T follicular helper cell (primary cell): ENCODE measurements around the gene CILP.

Source experiments
- DNase-seq: peaks from one replicate; pipeline ENCODE4 v3.0.0-alpha.2; 2020; ENCODE audit warnings: low read depth

CILP gene

DNA sequence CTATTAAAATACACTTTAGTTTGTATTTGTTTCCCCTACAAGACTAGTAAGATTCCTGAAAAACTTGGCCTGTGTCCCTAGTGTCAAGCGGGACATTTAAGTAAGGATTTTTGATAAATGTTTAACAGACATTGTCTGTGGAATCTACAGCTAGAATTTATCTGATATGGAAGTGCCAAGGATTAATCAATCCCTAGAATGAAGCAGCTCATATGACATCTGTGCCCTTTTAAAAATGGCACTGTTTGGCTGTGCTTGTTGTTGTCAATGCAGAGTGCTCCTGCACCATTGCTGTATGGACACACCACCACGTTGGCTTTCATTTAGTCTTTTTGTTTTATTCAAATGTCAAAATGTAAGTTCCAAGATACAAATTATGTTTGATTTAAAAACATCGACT, 63.4 kb downstream of the CILP start:
- no peak for DNase-seq

DNA sequence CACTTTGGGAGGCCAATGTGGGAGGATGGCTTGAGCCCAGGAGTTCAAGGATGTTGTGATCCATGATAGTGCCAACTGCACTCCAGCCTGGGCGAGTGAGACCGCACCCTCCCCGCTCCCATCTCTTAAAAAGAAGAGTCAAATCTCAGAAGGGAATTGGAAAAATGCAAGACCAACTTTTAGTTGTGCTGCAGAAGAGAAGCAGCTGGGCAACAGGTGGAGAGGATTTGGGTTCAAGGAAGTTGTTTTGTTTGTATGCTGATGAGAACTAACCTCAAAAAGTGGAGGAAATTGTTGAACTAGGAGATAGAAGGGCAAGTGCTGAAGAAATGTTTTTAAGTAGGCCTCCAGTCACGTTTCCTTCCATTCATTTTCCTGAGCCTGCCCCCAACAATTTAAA, 64.8 kb downstream of the CILP start:
- DNase-seq, result no peak
